GM19035 (cell line): ENCODE measurements around the gene KCNG2.

Source experiments
- ATAC-seq: cut with Tn5 transposase; IDR thresholded peaks from one replicate; pipeline ENCODE4 v1.9.1; 2021; ENCODE audit not compliant: unreplicated experiment

The KCNG2 gene

DNA sequence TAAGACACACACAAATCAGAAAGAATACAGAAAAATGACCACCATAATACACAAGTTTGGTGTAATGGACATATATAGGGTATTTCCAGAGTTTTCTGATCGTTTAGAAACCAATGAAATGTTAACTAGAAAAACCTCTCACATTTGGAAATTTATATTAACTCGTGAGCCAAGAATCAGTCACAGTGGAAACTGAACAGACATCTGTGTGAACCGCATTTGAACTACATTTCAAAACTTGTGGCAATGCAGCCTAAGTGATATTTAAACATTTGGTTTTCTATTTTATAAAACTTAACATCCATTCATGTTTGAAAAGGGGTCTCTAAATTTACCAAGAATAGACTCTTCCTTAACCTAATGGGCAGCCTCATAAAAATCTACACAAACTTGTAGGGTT lies 29.0 kb upstream of the KCNG2 start:
- ATAC-seq = no peak

DNA sequence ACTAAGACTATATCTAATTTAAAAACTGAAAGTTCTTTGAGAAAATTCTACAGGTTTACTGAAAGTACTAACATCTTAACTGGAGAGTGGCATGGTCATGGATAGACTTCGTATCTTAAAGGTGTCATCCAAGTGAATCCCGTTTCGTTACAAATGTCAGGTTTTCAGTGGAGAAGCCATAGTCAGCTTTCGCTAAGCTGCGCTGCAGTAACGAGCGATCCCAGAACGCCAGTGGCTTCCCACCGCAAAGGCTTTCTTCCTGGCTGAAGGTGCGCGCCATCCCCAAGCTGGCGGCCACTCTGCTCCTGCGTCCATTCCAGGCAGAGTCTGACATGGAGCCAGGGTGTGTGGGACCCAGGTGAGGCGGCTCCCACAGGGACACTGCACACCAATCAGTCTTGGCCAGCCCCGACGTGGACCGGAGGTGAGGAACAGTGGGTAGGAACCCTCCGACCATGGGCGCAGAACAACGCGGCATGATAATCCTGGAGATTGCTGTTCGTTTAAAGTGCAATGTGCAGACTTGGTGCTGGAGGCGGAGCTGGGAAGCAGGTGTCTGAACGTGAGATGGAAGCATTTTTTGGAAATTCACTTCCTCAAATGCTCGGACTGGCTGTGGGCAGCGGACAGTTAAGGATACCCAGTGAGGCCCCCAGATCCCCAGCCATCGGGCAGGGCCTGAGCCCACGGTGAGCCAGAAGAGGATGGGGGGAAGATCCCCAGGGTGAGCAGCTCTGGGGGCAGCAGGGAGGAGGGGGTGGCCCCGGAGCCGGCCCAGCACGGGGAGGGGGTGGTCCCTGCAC lies 27.8 kb upstream of the KCNG2 start:
- ATAC-seq = no peak

DNA sequence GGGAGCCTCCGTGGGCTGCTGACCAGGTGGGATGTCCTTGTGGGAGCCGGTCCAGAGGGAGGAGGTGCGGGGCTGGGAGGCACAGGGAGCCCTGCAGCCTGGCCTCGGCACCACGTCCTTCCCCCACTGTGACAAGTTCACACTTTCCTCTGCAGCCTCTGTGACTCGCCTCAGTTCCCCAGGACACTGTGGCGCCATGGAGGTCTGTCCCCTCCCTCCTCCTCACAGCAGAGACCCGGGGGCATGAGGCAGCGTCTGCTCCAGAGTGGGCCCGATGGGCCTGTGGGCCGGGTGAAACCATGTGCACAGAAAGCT lies 27.3 kb upstream of the KCNG2 start:
- ATAC-seq = no peak

DNA sequence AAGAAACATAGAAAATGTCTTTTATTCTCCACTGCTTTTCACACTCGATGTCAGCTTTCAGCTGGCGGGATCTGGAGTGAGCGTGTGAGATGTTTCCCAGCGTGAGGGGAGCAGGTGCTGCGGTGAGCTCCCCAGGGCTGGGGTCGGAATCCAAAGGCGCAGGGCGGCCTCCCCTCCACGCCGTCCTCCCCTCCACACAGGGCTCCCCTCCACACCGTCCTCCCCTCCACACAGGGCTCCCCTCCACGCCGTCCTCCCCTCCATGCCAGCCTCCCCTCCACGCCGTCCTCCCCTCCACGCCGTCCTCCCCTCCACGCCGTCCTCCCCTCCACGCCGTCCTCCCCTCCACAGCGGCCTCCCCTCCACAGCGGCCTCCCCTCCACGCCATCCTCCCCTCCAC lies 26.9 kb upstream of the KCNG2 start:
- ATAC-seq = no peak

DNA sequence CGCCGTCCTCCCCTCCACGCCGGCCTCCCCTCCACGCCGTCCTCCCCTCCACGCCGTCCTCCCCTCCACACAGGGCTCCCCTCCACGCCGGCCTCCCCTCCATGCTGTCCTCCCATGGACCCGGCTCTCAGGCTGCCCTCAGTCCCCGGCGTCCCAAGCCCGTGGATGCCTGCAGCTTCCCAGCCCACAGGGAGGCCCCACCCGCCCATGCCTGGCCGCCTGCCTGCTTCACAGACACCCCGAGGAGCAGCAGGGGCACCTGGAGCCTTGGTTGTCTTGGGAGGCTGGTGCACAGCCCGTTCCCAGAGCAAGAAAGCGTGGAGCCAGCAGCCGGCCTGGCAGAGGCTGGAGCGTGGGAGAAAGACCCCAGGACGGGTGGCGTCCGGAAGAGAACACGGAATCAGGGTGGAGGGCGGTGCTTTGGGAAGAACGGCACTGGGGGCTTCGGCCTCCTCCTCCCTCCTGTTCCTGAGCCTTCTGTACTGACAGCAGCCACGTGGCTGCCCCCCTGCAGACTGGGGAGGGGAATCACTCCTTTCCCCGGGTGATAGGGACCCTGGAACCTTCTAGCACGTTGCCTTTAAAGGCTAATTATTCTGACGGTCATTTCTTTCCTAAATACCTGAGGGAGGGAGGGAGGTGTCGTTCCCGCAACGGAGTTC lies 26.2 kb upstream of the KCNG2 start:
- ATAC-seq = no peak

DNA sequence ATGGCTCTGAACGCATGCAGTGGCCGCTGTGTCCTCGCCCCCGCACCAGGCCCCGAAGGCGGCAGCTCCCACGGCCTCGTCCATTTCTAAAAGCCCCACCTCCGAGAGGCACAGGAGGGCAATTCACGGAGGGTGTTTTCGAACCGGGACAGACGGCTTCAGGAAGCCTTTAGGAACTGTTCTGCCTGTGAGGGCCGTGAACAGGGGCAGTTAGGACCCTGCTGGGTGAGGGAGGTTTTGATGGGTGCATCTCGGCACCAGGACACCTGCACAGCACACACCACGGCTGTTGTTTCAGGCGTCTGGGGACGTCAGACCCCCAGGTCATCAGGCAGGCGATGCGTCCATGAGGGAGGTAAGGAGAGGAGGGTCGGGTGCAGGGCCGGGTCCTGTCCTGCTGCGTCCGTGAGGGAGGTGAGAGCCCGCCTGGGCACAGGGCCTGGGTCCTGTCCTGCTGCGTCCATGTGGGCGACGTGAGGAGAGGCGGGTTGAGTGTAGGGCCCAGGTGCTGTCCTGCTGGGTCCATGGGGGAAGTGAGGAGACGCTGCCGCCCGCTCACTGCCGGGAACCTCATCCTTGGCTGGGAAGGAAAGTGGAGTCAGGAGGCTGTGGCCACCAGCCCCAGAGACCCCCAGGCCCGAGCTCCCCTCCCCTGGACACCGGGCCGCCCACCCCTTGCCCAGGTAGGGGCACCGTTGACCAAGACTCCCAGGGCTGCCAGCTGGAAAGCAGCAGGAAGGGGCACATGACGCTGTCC lies 25.5 kb upstream of the KCNG2 start:
- ATAC-seq = no peak

GRCh38 chr18:79772865-79773696 lies 24.7 kb upstream of the KCNG2 start:
- ATAC-seq = no peak

DNA sequence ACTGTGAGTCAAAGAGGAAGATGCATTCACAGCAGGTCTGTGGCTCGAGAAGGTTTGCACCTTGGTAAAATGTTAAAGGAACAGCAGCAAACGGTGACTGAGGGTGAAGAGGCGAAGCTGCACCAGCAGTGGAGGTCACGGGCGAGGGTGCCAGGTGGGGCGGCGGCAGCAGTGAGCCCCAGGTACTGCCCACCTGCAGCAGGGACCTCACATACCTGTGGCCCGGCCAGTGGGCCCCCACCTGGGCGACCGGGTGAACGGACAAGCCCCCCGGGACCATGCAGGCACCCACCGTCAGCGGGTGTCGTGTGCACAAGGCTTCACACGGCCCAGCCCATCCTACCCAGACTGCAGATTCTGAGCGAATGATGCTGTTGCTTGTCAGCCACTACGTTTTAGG lies 23.6 kb upstream of the KCNG2 start:
- no peak for ATAC-seq

DNA sequence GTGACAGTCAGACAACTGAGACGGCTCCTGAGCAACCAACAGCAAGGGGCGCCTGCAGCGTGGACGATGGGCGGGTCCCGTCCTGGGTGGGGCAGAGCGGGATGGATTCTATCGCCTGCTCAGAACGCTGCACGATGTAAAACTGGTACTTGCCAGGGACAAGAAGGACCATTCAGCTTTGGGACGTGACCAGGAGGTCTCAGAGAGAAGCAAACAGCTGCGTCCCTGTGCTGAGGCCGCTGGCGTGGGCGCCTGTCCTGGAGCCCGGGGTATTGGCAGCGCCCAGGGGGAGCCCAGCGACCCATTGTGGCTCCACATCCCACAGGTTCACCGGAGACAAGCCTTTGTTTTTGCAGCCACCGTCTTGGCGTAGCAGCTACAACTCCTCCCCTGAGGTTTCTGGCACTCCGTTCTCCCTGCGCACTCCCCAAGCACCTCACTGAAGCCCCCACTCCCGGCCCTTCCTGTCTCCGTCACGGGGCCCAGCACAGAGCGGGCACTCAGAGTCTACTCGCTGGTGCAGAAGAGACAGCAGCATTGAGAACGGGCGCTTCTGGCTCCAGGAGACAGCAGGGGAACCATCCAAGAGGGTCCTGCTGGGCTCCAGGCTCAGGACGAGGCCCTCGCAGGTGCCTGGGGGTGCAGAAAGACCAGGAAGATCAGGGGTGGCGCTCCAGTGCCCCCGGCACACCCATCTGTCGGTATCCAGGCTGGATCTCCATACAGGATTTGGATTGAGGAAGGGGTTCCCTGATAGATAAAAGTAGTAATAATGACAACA lies 22.1 kb upstream of the KCNG2 start:
- no peak for ATAC-seq

DNA sequence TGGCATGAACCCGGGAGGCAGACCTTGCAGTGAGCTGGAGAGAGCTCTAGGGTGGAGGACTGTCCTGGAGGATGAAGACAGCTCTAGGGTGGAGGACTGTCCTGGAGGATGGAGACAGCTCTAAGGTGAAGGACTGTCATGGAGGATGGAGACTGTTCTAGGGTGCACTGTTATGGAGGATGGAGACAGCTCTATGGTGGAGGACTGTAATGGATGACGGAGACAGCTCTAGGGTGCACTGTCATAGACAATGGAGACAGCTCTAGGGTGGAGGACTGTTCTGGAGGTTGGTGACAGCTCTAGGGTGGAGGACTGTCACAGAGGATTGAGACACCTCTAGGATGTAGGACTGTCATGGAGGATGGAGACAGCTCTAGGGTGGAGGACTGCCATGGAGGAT lies 21.1 kb upstream of the KCNG2 start:
- no peak for ATAC-seq

DNA sequence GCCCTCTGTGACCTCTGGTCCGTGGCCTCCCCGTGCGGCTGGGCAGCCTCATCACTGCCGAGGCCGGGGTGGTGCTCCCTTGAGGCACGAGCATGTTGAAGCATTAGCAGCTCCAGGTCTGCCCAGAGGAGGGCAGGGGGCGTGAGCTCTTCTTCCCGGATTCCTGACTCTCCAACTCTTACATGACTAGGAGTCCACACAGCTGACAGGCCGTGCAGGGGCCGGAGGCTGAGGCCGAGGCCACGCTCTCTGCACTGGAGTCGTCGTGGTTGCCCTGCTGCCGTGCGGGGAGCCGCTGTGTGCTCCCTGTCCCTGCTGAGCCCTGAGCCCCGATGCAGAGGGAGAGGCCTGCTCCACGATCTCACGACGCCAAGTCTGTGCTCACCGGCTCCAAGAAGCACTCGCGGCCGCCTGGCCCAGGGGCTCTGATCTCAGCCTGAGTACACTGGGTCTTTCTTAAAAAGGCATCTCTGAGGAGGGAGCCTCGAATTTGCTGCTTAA lies 19.4 kb upstream of the KCNG2 start:
- ATAC-seq = no peak

DNA sequence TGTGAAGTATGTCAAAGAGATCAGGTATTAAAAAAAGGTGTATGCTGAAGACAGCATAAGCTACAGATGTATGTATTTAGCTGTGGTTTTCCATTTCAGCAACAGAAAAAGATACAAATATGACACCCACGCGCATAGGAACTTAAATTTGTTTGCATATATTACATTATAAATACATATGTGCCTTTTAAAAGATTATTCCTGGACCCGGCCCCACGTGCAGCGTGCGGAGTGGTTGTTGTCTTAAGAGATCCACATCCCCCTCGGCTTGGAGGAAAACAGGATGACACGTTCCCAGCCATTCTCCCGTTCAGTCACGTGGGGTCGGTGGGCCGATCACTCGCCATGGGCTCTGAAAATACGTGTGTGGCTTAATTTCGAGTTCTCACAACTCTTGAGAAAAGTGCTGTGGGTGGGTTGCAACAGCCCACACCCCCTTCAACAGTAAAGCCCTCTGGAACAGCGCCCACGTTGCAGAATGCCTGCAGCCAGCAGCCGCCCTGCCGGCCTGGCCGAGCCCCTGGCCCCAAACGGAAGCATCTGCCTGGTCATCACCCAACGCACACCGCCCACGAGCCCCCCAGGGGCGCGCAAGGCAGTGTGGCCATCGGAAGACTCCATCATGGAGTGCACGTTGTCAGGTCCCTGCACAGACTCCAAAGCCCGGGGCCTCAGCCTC lies 18.6 kb upstream of the KCNG2 start:
- ATAC-seq = no peak

GRCh38 chr18:79779700-79780190 lies 18.0 kb upstream of the KCNG2 start:
- no peak for ATAC-seq

GRCh38 chr18:79780547-79780946 lies 17.2 kb upstream of the KCNG2 start:
- no peak for ATAC-seq

DNA sequence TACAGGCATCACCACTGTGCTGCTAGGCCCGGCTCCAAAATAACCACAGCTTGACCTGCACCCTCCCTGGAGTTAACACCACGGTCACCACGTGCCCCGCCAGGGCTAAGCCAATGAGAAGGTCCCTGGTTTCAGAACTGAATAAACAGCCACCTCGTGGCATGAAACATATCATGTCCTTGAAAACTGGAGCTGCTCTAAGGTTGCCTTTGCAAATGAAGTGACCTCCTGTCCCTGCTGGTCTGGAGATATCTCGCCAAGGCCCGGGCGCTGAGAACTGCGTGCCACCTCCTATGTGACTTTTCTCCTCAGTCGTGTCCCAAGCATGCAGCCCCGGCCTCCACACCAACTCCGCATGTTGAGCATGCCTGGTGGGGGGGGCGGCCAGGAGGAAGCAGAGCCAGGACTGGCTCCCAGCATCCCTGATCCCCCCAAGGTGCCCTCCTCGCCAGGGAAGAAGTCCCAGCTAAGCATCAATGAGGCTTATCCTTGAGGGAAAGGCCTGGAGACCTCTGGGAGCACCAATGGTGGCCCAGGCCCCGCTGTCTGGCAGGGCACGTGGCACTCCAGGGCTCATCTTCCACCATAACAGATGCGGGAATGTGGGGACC lies 16.3 kb upstream of the KCNG2 start:
- no peak for ATAC-seq

DNA sequence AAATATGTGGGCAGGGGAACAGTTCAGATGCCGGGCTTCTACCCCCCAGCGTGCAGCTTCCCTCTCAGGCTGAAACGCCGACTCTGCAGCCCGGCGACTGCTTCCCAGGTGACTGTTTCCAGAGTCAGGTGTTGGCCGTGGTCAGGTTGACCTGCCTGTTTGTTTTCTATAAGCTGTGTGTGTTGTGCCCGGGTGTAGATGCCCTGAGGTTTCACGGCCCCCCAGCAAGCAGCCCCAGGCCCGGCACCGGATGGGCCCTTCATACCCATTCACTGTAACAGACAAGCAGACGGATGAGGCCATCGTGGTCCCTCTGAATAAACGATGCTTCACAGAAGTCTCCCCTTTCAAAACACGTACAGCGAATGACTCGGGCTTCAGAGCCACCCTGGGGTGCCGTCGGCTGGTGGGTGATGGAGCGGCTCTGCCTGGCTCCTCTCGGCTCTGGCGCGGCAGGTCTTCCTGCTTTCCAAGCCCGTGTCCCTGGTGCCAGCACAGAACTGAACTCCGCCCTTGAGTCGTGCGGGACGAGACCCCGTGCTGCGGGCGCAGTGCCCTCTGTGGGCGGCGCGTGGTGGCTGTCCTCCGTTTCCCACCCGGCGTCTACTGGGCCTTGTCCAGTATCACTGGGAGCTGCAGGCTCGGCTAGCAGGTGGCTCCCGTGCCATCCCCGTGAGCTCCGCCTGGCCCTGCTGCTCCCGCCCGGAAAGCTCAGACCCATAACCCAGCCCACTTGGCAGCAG lies 15.0 kb upstream of the KCNG2 start:
- ATAC-seq = no peak

- no peak for ATAC-seq
Measured at GRCh38 chr18:79784071-79784913, 13.4 kb upstream of the KCNG2 start.
